GM12801 (cell line): Measurements from ENCODE around the gene PLCB4.

Experiments used
- TF ChIP-seq, protein P1 (sequence below): IDR thresholded peaks from one replicate; pipeline ENCODE4 v1.5.1; 2011; ENCODE audit warnings: control low read depth; ENCODE audit not compliant: insufficient read length; ENCODE audit errors: extremely low read depth

PLCB4 gene

DNA sequence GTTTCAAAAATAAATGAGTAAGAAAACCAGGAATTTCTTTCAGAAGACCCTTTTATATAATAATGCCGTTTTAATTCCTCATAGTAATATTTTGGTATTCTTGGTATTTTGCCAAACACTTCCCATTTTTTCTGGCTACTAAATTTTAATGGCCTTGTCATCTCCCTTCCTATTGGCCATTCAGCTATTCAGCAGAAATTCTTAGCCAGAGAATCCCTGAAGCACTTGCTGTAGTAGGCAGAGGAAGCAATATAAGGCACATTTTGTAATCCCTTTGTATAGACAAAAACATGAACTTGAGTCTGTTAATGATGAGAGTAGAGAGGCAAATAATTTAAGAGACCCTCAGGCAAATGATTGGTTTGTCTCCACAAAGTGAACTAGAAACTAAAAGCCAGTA, 327.1 kb downstream of the PLCB4 start:
- TF ChIP-seq, protein P1, sequence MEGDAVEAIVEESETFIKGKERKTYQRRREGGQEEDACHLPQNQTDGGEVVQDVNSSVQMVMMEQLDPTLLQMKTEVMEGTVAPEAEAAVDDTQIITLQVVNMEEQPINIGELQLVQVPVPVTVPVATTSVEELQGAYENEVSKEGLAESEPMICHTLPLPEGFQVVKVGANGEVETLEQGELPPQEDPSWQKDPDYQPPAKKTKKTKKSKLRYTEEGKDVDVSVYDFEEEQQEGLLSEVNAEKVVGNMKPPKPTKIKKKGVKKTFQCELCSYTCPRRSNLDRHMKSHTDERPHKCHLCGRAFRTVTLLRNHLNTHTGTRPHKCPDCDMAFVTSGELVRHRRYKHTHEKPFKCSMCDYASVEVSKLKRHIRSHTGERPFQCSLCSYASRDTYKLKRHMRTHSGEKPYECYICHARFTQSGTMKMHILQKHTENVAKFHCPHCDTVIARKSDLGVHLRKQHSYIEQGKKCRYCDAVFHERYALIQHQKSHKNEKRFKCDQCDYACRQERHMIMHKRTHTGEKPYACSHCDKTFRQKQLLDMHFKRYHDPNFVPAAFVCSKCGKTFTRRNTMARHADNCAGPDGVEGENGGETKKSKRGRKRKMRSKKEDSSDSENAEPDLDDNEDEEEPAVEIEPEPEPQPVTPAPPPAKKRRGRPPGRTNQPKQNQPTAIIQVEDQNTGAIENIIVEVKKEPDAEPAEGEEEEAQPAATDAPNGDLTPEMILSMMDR = no peak

GRCh38 chr20:9397928-9398327, 329.0 kb downstream of the PLCB4 start:
- TF ChIP-seq, protein P1 = no peak

GRCh38 chr20:9398882-9399281, 330.0 kb downstream of the PLCB4 start:
- TF ChIP-seq, protein P1 = no peak

- TF ChIP-seq, protein P1 = no peak
Observed at GRCh38 chr20:9399322-9399721, 330.4 kb downstream of the PLCB4 start.

- TF ChIP-seq, protein P1 = no peak
Observed at GRCh38 chr20:9400171-9401025, 331.5 kb downstream of the PLCB4 start.

DNA sequence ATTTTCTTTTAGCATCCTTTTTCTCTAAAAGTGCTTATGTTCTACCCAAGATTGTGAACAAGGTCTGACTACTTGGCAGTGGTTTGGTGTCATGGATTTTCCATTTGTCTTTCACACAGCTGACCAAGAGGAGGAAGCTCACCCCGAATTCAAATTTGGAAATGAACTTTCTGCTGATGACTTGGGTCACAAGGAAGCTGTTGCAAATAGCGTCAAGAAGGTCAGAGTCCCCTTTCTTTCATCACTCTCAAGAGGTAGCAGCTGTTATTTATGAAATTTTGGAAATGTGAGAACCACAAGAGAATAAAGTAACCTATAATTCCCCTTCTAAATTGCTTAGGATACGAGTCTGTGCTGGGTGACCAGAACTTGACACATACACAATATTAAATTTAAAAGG, 332.5 kb downstream of the PLCB4 start:
- TF ChIP-seq, protein P1 = no peak

- TF ChIP-seq, protein P1 = no peak
Observed at GRCh38 chr20:9402141-9402540, 333.3 kb downstream of the PLCB4 start.
